Measurements from ENCODE around the gene PPM1J.

The PPM1J gene

DNA sequence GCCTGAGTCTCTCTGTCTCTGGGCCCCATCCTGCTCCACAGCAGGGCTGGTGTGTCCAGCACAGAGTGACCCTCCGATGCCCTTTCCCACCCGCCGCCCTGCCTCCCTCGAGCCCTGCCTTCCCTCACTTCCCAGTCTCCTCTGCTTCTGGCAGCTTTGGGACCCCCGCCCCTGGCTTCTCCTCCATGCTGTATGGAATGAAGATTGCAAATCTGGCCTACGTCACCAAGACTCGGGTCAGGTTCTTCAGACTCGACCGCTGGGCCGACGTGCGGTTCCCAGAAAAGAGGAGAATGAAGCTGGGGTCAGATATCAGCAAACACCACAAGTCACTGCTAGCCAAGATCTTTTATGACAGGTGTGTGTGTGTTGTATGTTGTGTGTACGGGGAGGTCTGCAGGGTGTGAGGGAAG, 26.3 kb downstream of the PPM1J start:
- no peak overlapping the region for H3K27ac ChIP-seq
- no peaks in the 10 kb centered on the region for H3K9me3 ChIP-seq (ENCODE audit: severe bottlenecking)
- no peak overlapping the region for H3K4me3 ChIP-seq (ENCODE audit: low read depth, low read length)
- TF ChIP-seq, protein P1, sequence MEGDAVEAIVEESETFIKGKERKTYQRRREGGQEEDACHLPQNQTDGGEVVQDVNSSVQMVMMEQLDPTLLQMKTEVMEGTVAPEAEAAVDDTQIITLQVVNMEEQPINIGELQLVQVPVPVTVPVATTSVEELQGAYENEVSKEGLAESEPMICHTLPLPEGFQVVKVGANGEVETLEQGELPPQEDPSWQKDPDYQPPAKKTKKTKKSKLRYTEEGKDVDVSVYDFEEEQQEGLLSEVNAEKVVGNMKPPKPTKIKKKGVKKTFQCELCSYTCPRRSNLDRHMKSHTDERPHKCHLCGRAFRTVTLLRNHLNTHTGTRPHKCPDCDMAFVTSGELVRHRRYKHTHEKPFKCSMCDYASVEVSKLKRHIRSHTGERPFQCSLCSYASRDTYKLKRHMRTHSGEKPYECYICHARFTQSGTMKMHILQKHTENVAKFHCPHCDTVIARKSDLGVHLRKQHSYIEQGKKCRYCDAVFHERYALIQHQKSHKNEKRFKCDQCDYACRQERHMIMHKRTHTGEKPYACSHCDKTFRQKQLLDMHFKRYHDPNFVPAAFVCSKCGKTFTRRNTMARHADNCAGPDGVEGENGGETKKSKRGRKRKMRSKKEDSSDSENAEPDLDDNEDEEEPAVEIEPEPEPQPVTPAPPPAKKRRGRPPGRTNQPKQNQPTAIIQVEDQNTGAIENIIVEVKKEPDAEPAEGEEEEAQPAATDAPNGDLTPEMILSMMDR (IDR thresholded peaks at IDR 0.05; ENCODE audit: low read depth, low read length), result no peak
- H3K36me3 ChIP-seq, result peaks cover 27% of the 10 kb centered on the region
- DNase-seq, result no peak
- no peaks in the 10 kb centered on the region for H3K27me3 ChIP-seq (ENCODE audit: insufficient read depth, low read depth, severe bottlenecking)

DNA sequence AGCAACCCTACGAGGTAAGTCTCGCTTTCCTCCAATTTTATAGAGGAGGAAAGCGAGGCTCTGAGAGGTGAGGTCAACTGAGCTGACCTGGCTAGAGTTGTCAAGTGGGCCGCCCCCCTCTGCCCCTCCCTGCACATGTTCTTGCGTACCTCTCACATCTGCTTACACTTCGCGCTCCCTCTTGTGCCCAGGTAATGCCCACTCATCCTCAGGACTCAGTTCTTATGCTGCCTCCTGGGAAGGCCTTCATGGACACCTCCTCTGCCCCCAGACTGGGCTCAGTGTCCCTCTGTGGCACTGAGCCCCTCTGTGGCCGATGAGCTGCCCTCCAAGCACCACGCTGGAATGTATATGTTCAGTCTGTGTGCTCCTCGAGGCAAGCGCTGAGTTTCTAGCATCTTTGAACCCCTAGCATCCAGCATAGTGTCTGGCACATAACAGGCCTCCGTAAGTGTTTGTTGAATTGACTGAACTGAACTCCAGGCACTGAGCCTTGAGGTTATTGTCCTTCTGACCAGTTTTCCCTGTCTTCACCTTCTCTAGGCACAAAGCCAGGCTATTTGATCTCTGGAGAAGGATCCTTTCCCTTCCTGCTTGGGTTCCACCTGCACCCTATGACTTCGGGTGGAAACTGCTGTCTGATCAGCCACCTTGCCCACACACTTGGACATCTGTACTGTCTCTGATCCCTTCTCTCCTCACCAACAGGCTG, 27.2 kb downstream of the PPM1J start:
- TF ChIP-seq, protein P1 (IDR thresholded peaks at IDR 0.05; ENCODE audit: low read depth, low read length), result no peak
- H3K9me3 ChIP-seq (ENCODE audit: severe bottlenecking), result no peaks in the 10 kb centered on the region
- H3K27ac ChIP-seq, result no peak overlapping the region
- no peak overlapping the region for H3K4me3 ChIP-seq (ENCODE audit: low read depth, low read length)
- peaks cover 23% of the 10 kb centered on the region for H3K36me3 ChIP-seq
- H3K27me3 ChIP-seq (ENCODE audit: insufficient read depth, low read depth, severe bottlenecking), result no peaks in the 10 kb centered on the region
- DNase-seq, result no peak

DNA sequence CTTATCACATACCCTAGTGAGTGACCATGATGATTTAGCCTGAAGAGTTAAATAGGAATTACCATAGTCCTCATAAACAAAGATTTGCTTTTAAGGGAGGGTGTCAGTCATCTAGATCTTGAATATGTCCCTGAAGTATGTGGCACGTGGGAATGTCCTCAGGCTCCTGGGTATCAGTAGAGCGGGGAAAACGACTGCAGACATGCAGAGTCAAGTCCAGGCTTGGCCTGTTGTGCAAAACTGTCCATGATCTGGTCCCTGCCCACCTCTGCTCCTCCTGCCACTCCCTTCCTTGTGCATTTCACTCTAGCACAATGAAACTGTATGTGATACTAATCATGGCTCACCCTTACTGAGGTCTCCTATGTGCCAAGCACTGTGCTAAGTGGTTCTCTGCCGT, 27.8 kb downstream of the PPM1J start:
- no peak for DNase-seq
- TF ChIP-seq, protein P1 (IDR thresholded peaks at IDR 0.05; ENCODE audit: low read depth, low read length), result no peak
- Histone ChIP-seq H3K9me3 (ENCODE audit: severe bottlenecking) (no peaks in the 10 kb centered on the region), H3K27ac (no peak overlapping the region), H3K27me3 (ENCODE audit: insufficient read depth, low read depth, severe bottlenecking) (no peaks in the 10 kb centered on the region), H3K36me3 (peaks cover 20% of the 10 kb centered on the region), H3K4me3 (ENCODE audit: low read depth, low read length) (no peak overlapping the region)

DNA sequence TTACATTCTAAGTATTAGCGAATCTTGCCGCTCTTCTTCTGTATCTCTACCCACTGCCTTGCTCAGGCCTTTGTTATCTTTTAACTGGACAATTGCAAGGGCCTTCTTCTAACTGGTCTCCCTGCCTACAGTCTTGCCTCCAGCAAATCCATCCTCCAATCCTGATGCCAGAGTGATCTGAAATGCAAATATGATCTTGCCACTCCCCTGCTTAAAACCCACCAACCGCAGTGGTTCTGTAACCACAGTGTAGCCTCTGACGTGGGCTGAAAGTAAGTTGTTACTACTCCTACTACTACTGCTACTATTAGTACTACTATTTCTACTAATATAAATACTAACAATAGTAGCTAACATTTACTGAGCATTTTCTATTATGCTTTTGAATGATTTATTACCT, 28.3 kb downstream of the PPM1J start:
- Histone ChIP-seq H3K4me3 (ENCODE audit: low read depth, low read length) (no peak overlapping the region), H3K9me3 (ENCODE audit: severe bottlenecking) (no peaks in the 10 kb centered on the region), H3K27ac (no peak overlapping the region), H3K27me3 (ENCODE audit: insufficient read depth, low read depth, severe bottlenecking) (no peaks in the 10 kb centered on the region), H3K36me3 (peaks cover 18% of the 10 kb centered on the region)
- no peak for DNase-seq
- TF ChIP-seq, protein P1 (IDR thresholded peaks at IDR 0.05; ENCODE audit: low read depth, low read length), result no peak

DNA sequence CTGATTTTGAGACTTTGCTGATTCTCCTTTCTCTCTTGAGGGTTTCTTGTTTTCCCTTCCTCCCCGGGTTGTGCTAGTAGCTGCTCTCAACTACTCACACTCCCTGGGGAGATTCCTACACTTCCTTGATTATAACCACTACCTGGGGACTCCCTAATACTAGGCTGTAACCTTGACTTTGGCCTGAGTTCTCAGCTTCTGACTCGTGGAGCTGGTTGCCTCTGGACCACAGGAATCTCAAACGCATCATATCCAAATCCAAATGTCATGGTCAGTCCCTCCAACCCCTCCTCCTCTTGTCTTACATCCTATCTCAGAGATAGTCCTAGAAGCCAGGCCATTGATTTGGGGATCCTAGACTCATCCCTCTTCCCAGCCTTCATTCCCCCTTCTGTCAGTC, 28.7 kb downstream of the PPM1J start:
- TF ChIP-seq, protein P1 (IDR thresholded peaks at IDR 0.05; ENCODE audit: low read depth, low read length), result no peak
- no peaks in the 10 kb centered on the region for H3K9me3 ChIP-seq (ENCODE audit: severe bottlenecking)
- no peak overlapping the region for H3K4me3 ChIP-seq (ENCODE audit: low read depth, low read length)
- no peak for DNase-seq
- H3K27me3 ChIP-seq (ENCODE audit: insufficient read depth, low read depth, severe bottlenecking), result no peaks in the 10 kb centered on the region
- H3K36me3 ChIP-seq, result peaks cover 16% of the 10 kb centered on the region
- H3K27ac ChIP-seq, result no peak overlapping the region

DNA sequence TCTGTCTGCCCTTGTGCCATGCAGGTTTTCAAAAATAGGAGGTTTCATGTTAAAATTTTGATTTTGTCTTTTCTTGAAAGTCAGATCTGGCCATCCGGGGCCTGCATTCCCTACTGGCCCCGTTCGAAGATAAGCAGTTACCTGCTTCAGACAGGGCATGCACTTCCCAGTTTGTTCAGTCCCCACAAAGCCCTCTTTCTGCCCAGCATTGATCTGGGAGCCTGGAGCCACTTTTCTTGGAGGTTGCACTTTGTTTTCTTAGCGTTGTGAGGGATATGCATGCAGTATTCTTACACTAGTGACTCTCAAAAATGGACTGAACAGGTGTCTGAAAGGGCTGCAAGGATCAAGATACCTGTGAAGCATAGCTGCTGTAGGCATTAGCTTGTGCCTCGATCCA, 29.2 kb downstream of the PPM1J start:
- Histone ChIP-seq H3K4me3 (ENCODE audit: low read depth, low read length) (no peak overlapping the region), H3K36me3 (peaks cover 18% of the 10 kb centered on the region)

More for the DNA sequence above, 29.2 kb downstream of the PPM1J start:
- no peak for DNase-seq
- TF ChIP-seq, protein P1 (IDR thresholded peaks at IDR 0.05; ENCODE audit: low read depth, low read length), result no peak
- no peak overlapping the region for H3K27ac ChIP-seq
- no peaks in the 10 kb centered on the region for H3K9me3 ChIP-seq (ENCODE audit: severe bottlenecking)
- H3K27me3 ChIP-seq (ENCODE audit: insufficient read depth, low read depth, severe bottlenecking), result no peaks in the 10 kb centered on the region

Data from WERI-Rb-1 (cell line).